Neutrophil (primary cell): ENCODE results near the gene DNAH14.
"Not testable (repeated sequence)": the region's sequence is repeated elsewhere in the genome, so short reads cannot be mapped to it uniquely, and the experiment has no call there.

ENCODE experiments used
- H3K27ac ChIP-seq: fragments of 200-600 bp; sonication (generic); 2 replicates; pipeline ENCODE4 v1.5.1; 2016; ENCODE audit warnings: mild to moderate bottlenecking, moderate library complexity
- H3K27me3 ChIP-seq: fragments of 200-600 bp; sonication (generic); 2 replicates; pipeline ENCODE4 v1.6.0; 2016; ENCODE audit warnings: mild to moderate bottlenecking
- H3K36me3 ChIP-seq: fragments of 200-600 bp; sonication (generic); 2 replicates; pipeline ENCODE4 v1.5.1; 2017
- H3K4me1 ChIP-seq, 2 experiments: fragments of 200-600 bp in 1 of 2; sonication (generic) in 1 of 2; 1 replicate in 1 of 2; 2 replicates in 1 of 2; pipeline versions ENCODE4 v1.5.1 to v1.6.1; 2013 to 2016; ENCODE audit warnings: low read depth in 1 of 2, low read length in 1 of 2, mild to moderate bottlenecking in 1 of 2, moderate library complexity in 1 of 2; ENCODE audit not compliant: control insufficient read depth in 1 of 2, insufficient read depth in 1 of 2
- H3K4me3 ChIP-seq, 2 experiments: fragments of 200-600 bp in 1 of 2; sonication (generic) in 1 of 2; 1 replicate in 1 of 2; 2 replicates in 1 of 2; pipeline ENCODE4 v1.5.1; 2013 to 2016; ENCODE audit warnings: low read depth in 1 of 2, low read length in 1 of 2, mild to moderate bottlenecking in 1 of 2, moderate library complexity in 1 of 2
- H3K9me3 ChIP-seq: fragments of 200-600 bp; sonication (generic); 2 replicates; pipeline ENCODE4 v1.5.1; 2016
- TF ChIP-seq, protein P1 (sequence below): fragments of 200-600 bp; sonication (generic); IDR thresholded peaks from 2 replicates; pipeline ENCODE4 v1.5.1; 2016; ENCODE audit warnings: antibody characterized with exemption

Gene DNAH14

GRCh38 chr1:224959115-224959514 is 29.6 kb downstream of the DNAH14 start:
- Histone ChIP-seq H3K9me3 (no peaks in the 10 kb centered on the region), H3K27me3 (no peaks in the 10 kb centered on the region), H3K27ac (no peak overlapping the region), H3K4me1 (no peaks in the 10 kb centered on the region), H3K4me3 (no peak overlapping the region), H3K36me3 (no peaks in the 10 kb centered on the region)
- TF ChIP-seq, protein P1, sequence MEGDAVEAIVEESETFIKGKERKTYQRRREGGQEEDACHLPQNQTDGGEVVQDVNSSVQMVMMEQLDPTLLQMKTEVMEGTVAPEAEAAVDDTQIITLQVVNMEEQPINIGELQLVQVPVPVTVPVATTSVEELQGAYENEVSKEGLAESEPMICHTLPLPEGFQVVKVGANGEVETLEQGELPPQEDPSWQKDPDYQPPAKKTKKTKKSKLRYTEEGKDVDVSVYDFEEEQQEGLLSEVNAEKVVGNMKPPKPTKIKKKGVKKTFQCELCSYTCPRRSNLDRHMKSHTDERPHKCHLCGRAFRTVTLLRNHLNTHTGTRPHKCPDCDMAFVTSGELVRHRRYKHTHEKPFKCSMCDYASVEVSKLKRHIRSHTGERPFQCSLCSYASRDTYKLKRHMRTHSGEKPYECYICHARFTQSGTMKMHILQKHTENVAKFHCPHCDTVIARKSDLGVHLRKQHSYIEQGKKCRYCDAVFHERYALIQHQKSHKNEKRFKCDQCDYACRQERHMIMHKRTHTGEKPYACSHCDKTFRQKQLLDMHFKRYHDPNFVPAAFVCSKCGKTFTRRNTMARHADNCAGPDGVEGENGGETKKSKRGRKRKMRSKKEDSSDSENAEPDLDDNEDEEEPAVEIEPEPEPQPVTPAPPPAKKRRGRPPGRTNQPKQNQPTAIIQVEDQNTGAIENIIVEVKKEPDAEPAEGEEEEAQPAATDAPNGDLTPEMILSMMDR: no peak

DNA sequence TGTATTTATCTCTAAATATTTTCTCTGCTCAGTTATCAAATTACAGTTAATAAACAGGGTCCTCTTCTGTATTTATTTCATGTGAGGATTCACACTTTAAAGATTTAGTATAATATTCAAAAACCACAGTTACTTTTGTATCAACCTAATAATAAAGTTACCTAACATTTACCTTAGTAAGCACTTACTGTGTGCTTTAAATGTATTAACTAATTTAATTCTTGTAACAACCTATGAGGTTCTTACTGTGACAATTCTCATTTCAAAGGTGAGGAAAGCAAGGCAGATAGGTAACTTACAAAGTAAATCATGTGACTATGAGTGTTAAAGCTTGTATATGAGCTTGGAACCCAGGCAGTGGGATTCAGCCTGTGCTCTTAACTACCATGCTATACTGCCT is 30.2 kb downstream of the DNAH14 start:
- Histone ChIP-seq H3K27ac (no peak overlapping the region), H3K4me1 (no peaks in the 10 kb centered on the region), H3K9me3 (no peaks in the 10 kb centered on the region), H3K27me3 (no peaks in the 10 kb centered on the region), H3K36me3 (no peaks in the 10 kb centered on the region), H3K4me3 (no peak overlapping the region)
- TF ChIP-seq, protein P1: no peak

DNA sequence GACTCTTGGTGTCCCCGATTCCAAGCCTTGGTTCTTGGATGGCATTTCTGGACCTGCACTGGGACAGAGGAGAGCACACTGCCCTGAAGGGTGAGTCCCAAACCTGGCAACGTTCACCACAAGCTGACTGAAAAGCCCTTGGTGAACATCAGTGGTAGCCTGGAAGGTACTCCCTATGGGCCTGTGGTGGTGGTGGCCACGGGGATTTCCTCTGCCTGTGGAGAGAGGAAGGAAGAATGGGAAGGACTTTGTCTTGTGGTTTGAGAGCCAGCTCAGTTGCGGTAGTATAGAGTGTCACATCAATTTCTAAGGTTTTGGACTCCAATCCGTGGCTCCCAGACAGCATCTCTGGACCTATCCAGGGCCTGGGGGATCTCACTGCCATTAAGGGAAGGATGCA is 50.7 kb downstream of the DNAH14 start:
- H3K36me3 ChIP-seq: no peaks in the 10 kb centered on the region

GRCh38 chr1:224981922-224982354 is 52.5 kb downstream of the DNAH14 start:
- H3K4me1 ChIP-seq, H3K4me3 ChIP-seq, H3K9me3 ChIP-seq, H3K27ac ChIP-seq, H3K36me3 ChIP-seq, H3K27me3 ChIP-seq: not testable (repeated sequence)

More for the DNA sequence above, 50.7 kb downstream of the DNAH14 start:
- Histone ChIP-seq H3K27ac (no peak overlapping the region), H3K4me1 (no peaks in the 10 kb centered on the region), H3K27me3 (no peaks in the 10 kb centered on the region), H3K9me3 (no peaks in the 10 kb centered on the region), H3K4me3 (no peak overlapping the region)
- TF ChIP-seq, protein P1: no peak

GRCh38 chr1:224988042-224988441 is 58.6 kb downstream of the DNAH14 start:
- Histone ChIP-seq H3K36me3 (no peaks in the 10 kb centered on the region), H3K9me3 (no peaks in the 10 kb centered on the region), H3K4me1 (no peaks in the 10 kb centered on the region), H3K27ac (no peak overlapping the region), H3K27me3 (no peaks in the 10 kb centered on the region), H3K4me3 (no peak overlapping the region)
- TF ChIP-seq, protein P1: no peak

- H3K4me3 ChIP-seq: no peak overlapping the region
- no peaks in the 10 kb centered on the region for H3K27me3 ChIP-seq
- TF ChIP-seq, protein P1: no peak
- H3K27ac ChIP-seq: no peak overlapping the region
- no peaks in the 10 kb centered on the region for H3K4me1 ChIP-seq
- H3K9me3 ChIP-seq: no peaks in the 10 kb centered on the region
- no peaks in the 10 kb centered on the region for H3K36me3 ChIP-seq
Observed at GRCh38 chr1:224989615-224990014, 60.1 kb downstream of the DNAH14 start.

GRCh38 chr1:224991550-224991949 is 62.1 kb downstream of the DNAH14 start:
- H3K27me3 ChIP-seq, H3K4me1 ChIP-seq, H3K27ac ChIP-seq: not testable (repeated sequence)

More at GRCh38 chr1:224991550-224991949, 62.1 kb downstream of the DNAH14 start:
- not testable (repeated sequence) for H3K4me3 ChIP-seq, H3K36me3 ChIP-seq, H3K9me3 ChIP-seq
